ENCODE measurements around the gene MRLN. TPM values are rescaled to one million over a fixed set of nuclear protein-coding genes. Genes with fewer than 3 reads are reported as not detected.
"Not testable (repeated sequence)": the region's sequence is repeated elsewhere in the genome, so short reads cannot be mapped to it uniquely, and the experiment has no call there.

Gene MRLN
- not detected for total RNA-seq

DNA sequence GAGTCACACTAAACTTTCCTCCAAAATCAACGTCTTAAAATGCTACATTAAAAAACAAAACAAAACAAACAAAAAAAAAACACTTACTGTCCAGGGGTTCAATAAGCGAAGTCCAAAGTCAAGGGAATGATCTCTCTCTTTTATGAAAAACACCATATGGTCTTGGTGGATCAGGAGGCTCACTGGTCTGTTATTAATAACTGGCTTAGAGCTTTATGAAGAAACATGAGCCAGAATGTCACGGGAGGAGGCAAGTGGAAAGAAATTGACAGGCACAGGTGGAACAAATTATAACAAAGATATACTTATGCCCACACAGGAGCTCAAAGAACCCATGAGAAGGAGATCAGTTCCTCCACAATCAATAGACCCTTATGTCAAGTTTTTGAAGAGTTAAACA is at the start of gene MRLN:
MRLN (minus strand) TSS at position 189 of the 400 bp plus-strand sequence.
- no peak for DNase-seq (ENCODE audit: low spot score)

DNA sequence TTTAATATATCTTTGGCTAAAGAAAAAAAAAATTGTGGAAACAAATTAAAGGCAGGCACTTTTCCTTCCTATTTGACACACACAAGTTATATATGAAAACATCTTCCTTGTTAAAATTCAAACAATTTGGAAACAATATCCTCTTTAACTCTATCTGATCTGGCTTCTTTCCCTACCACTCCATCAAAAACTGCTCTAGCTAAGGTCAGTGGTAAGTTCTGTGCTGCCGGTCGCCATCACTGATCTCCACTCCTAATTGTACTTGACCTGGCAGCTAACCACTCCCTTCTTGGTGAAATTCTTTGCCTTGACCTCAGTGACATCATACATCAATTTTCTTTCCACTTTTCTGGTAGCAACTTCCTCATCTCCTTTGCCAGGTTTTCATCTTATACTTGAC is 47.9 kb upstream of the MRLN start:
- DNase-seq (ENCODE audit: low spot score): no peak

DNA sequence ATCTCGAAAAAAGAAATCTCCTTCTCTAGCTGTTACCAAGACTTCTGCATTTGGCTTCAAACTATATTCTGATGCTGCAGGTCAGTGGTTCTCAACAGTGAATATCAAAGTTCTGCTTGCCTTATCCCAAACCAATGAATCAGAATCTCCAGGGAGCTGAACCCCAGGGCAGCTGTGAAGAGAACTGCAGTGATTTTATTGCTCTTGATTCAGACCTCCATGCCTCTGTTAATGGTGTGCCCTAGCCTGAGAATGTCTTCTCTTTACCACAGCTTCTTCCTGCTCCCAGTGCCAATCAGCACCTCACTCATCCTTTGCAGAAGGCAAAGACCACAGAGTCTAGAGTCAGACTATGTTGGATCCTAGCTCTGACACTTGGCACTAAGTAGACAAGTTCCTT is 46.2 kb upstream of the MRLN start:
- DNase-seq (ENCODE audit: low spot score): no peak

DNA sequence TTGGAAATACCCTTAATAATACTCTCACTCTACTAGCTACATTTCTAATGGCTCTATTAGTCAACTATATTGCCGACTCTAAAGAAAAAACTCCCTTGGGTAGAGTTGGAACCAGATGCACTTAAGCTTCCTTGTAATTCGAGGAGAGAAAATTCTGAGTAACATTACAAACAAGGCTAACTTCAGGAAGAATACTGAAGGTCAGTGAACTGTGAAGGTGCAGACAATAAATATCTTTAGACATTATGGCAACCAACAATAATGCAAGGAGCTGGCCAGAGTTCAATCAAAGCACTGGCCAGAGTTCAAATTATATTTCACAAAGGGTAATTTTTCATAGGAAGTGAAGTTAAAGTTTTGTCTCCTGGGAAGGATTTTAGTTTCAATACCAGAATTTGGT is 40.7 kb upstream of the MRLN start:
- DNase-seq (ENCODE audit: low spot score): no peak

DNA sequence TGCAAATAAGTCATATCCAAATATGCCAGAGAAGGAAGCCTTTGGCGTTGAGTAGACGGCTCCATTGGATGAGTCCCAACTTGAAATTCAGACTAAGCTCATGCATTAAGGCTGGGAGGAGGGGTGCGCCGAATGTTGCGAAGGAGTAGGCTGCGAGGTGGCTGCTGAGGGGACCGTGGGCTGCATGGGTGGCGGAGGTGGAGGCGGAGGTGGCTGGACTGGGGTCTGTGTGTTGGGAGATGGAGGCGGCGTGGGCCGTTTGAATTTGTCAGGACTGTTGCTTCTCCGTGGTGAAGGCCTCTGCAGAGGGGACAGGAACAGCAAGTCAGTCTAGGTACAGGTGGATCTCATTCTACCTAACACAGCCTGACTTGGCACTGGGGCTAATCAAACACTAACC is 39.6 kb upstream of the MRLN start:
- no peak for DNase-seq (ENCODE audit: low spot score)

DNA sequence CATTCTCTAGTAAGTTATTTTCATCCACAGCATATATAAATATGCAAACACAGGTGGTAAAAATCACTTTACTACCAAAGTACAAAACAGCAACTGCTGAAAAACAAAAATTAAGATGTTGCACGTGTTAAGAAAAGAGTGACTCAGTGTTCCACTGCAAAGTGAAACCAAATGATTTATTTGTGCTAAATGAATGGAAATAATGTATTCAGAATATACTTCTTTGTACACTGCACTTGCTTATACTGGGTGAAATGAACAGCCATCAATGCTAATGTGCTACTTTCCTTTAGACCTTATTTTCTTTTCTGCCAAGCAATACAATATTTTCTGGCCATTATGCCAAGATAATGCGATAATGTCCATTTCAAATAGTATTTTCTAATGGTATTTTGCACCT is 38.3 kb upstream of the MRLN start:
- no peak for DNase-seq (ENCODE audit: low spot score)

DNA sequence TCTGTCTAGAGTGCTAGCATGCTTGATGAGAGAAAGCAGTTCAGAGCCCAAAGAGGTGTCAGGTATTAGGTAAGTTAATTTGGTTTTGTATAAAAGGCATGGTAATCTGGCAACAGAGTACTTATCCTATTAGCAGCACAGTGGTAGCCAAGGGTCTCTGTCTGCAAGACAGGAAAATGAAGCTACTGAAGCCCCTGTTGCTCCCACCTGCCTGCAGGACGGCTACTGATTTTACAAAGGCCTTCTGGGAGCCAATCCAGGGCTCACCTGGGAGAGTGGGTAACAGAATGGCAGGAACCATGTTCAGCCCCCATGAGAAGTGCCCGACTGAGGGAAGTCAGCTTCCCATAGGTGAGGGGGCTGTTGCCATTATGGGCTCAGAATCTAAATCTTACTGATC is 36.8 kb upstream of the MRLN start:
- not testable (repeated sequence) for DNase-seq (ENCODE audit: low spot score)

DNA sequence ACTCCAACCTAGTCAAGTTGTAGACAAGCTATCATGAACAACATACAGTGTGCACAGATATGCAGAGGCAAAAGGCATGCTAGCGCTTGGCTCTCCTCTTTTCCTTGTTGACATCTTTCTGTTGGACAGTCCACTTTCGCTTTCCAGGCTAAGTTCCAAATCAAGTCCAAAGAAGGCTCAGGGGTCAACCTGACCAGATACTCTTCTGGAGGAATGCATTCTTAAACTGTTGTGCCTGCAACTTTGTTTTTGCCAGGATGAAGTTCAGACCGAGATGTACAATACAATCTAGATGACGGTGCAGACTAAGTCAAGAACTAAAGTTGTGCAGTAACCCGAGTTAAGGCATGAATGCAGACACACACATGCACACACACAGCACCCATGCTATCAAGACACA is 35.7 kb upstream of the MRLN start:
- DNase-seq (ENCODE audit: low spot score): not testable (repeated sequence)

DNA sequence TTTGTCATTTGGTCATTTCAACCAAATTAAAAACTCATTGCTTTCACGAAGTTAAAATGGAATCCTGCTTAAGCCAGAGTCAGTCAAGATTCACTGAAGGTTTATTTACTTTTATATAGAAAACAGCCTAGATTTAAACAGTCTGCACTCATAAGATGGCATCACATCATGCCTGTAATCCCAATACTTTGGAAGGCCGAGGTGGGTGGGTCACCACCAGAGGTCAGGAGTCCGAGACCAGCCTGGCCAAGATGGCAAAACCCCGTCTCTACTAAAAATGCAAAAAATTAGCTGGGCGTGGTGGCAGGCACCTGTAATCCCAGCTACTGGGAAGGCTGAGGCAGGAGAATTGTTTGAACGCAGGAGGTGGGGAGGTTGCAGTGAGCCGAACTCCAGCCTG is 33.8 kb upstream of the MRLN start:
- DNase-seq (ENCODE audit: low spot score): not testable (repeated sequence)

DNA sequence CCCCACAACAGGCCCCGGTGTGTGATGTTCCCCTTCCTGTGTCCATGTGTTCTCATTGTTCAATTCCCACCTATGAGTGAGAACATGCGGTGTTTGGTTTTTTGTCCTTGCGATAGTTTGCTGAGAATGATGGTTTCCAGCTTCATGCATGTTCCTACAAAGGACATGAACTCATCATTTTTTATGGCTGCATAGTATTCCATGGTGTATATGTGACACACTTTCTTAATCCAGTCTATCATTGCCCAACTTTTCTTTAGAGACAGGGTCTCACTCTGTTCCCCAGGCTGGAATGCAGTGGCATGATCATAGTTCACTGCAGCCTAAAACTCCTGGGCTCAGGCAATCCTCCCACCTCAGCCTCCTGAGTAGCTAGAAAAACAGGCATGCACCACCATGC is 32.2 kb upstream of the MRLN start:
- DNase-seq (ENCODE audit: low spot score): not testable (repeated sequence)

DNA sequence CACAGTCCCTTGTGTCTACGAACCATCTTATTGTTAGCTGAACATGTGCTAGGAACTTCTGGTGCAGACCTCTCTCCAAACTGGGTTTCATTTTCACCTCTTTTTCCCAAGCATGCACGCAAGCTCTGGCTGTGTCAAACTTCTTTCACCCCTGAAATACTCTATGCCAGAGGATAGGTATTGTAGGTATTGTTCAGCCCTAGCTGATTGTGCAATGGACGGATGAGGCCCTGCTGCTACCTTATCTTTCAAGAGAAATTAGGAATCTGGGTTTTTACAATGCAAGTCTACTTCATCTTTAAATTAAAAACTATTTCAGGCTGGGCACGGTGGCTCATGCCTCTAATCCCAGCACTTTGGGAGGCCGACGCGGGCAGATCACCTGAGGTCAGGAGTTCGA is 28.3 kb upstream of the MRLN start:
- DNase-seq (ENCODE audit: low spot score): no peak

DNA sequence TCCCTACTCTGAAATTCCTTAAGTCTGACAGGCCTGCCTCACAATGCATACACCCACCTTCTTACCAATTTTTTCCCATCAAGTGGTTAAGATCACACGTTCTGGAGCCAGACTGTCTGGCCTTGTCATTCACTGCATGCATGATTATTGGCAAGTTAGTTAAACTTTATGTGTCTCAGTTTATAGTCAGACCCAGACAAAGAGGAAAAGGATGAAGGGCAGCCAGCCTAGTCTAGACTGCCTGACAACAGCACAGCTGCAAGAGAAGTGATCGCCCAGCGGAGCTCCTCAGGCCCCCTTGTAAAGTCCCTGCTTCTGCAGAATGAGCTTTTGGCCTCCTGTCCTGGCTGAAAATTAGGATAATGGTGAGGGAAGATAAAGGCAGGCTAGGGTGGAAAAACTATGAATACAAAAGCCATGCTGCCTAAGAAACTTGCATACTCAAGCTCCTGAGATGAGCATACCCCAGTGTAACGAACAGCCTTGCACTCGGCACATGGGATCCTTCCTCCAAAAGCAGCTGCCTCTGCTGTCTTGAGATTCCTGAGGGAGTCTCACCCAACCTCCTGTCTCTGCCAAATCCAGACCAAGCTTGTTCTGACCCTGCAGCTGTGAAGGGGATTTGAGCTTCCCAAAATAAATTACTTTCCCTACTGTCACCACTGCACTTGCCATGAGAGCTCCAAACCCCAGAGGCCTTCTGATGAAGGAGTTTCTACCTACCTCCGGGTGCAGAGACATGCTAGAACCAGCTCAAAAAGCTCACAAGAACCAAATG is 26.7 kb upstream of the MRLN start:
- DNase-seq (ENCODE audit: low spot score): no peak

DNA sequence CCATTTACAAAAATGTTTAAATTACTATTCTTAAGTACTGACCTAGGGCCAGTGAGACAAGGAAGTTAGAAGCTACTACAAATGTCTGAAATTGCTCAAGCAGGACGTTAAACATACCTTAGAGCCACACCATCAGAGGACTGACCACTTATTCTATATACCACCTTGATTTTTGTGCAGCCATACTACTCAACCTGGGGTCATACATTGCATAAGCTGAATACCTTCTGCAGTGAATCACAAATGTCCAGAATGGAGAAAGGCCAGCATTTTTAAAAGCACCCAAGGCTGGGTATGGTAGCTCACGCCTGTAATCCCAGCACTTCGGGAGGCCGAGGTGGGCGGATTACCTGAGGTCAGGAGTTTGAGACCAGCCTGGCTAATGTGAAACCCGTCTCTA is 21.2 kb upstream of the MRLN start:
- no peak for DNase-seq (ENCODE audit: low spot score)

DNA sequence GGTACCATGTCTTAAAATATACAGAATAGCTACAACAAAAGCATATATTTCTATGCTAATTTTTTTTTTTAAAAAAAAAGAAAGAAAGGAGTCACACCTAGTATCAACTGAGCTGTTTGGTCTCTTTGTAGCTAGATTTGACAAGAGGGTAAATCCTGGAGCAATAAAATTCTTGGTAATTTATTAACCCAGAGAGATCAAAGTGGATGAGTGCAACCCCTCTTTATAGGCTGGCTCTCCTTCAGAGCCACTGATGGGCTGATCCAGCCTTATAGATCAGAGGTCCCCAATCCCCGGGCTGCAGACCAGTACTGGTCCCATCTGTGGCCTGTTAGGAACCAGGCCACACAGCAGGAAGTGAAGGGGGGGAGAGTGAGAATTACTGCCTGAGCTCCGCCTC is 19.8 kb upstream of the MRLN start:
- DNase-seq (ENCODE audit: low spot score): no peak

DNA sequence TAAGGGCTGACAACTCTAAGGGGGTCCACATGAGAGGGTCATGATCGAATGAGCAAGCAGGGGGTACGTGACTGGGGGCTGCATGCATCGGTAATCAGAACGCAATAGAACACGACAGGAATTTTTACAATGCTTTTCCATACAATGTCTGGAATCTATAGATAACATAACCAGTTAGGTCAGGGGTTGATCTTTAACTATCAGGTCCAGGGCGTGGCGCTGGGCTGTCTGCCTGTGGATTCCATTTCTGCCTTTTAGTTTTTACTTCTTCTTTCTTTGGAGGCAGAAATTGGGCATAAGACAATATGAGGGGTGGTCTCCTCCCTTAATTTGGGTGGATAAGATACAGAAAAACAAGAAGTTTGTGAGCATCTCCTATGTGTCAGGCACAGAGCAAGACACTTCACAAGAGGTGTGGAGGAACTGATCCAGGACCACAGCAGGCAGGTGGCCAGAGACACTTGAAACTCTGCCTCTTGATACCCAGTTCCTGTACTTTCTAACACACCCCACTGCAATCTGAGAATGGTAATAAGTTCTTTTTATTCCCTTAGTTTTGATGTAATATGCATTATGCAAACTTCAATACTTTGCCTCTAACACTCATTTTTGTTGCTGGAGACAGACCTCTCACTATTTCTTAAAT is 18.0 kb upstream of the MRLN start:
- no peak for DNase-seq (ENCODE audit: low spot score)

DNA sequence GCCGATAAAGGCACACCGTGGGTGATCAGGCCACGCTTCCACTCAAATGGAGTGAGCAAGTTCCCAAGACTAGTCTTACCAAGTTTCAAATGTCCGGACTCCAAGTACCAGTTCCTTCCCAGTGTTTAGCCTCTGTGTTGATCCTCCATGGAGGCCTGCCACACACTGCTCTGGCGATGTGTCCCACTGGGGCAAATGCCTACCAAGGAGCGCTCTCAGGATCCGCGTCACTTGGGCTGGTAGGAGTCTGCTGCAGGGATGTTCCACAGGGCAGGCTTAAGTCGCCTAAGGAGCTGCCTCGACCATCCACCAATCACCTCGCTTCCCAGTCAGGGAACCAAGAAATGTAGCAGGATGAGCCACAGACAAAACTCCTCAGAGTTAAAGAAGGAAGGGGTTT is 17.4 kb upstream of the MRLN start:
- no peak for DNase-seq (ENCODE audit: low spot score)

DNA sequence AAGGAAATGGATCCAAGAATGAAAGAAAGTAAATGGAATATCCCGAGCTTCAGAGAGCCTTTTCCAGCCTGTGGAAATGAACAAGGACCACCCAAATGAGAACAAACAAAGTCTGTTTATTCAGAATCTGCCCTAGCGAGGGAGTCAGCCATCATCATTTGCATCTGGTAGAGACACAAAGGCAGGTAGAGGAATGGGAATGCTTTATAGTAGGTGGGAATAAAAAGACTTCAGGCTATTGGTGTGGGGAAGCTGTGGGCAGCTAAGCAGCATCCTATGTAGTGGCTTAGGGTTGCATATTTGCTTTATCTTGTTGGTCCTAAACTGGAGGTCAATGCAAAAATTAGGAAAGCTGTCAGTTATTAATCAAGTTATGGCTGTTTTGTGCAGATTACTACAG is 9.2 kb upstream of the MRLN start:
- DNase-seq (ENCODE audit: low spot score): no peak

DNA sequence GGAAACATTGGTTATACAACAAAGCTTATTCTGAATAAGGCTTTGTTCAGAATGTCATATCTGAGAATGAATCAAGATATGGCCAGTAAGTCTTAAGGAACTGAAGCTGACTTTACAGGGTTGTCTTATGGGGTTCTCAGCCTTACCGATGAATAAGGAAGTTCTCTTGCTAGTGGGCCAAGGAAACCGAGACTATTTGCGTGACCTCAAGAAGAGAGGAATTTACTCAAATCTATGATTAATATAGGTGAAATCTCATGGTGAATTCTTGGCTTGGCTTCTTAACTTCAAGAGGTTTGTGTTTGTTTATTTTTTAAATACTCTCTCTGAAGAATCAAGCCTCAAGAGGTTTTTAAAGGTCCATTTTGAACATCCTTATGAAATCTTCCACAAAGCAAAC is 4.7 kb upstream of the MRLN start:
- DNase-seq (ENCODE audit: low spot score): no peak

DNA sequence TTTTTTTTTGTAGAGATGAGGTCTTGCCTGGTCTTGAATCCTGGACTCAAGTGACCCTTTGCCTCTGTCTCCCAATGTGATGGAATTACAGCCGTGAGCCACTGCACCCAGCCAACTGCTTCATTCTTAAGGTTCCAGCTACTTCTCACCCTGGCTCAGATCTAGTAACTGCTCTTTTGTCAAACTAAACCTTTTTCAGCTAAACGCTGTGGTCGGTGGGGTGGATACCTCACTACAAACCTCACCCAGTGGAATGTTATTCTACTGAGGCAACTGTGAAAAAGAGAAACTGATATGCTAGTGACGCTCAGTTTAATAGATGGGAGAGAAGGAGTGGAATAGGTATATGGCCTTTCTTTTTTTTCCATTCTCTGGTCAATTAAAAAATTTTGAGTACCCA is 1.7 kb upstream of the MRLN start:
- no peak for DNase-seq (ENCODE audit: low spot score)

DNA sequence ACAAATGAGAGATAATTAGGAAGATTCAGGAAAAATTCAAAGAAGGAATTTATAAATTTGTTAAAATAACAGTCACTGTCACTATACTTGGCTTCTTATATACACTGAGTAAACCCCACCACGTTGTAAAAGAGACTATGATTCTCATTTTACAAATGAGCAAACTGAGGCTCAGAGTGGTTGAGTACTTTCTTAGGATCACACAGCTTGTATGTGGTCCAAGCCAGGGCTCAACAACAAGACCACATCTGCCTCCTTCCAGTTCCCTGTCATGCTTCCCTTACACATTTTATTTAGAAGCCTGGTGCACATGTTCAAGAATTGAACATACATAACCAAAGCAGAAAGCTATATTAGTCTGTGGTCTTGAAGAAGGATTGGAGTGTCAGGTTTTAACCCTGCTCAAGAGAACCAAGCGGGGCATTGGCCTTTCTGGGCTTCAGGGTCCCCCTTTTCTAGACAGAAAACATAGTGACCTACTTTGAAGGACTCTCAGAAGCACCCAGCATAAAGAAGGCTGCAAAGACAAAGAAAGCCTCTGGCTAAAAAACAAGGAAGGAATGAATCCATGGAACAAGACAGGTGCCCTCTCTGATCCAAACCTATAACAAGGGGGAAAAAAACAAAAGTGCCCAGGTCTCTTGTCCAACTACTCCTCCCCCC is 846 bp downstream of the MRLN start:
- no peak for DNase-seq (ENCODE audit: low spot score)

DNA sequence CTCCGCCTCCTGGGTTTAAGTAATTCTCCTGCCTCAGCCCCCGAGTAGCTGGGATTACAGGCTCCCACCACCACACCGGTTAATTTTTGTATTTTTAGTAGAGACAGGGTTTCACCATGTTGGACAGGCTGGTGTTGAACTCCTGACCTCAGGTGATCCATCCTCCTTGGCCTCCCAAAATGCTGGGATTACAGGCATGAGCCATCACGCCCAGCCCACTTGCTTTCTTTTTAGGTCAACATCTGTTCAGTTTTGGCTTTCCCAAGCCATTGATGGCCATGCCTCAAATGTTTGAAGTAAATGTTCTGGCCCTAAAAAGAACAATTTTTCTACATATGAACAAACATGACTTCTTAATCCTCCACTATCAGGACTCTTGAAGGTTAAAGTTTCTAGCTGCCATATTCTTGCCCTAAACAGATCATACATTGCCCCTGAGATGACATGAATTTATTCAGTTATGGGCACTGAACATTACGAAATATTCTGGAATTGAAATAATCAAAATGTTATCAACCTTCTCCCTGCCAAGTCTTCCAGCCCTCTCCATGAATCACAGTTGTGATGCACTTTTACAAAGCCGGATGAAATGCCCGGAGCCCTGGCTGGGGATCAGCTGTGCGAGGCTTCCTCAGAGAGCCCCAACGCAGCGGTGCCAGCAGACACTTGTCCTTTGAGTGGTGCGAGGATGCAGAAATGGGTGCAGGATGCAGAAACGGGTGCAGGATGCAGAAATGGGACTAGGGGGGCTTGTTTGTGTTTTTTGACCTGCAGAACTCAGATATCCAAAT is 2.9 kb downstream of the MRLN start:
- DNase-seq (ENCODE audit: low spot score): no peak

DNA sequence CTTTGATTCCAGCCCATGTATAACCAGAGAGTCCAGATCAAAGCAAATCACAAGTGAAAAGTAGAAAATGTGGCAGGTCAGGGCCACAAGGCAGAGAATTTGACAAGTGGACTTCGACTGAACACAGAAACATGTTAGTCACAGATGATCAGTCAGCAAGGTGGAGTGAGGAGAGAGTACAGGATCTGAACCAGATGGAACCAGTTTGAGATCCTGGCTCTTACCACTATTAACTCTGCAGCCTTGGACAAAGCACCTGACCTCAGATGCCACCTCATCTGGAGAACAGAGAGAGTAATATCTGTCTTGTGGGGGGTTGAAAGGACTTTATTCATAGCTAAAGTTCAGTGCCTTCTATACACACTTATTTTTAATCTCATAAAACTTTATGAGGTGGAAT is 4.4 kb downstream of the MRLN start:
- DNase-seq (ENCODE audit: low spot score): no peak
